A549 (cell line): Measurements from ENCODE around the gene INPP5K. TPM values are rescaled to one million over a fixed set of nuclear protein-coding genes. Genes with fewer than 3 reads are reported as not detected.

Experiments
- ATAC-seq, 2 experiments: fragments of 200-7000 bp in 1 of 2; fragments of >200 bp in 1 of 2; cut with Nextera tagmentation in 1 of 2; cut with Tn5 transposase in 1 of 2; 3 replicates each; pipeline versions ENCODE4 v1.8.0 to v1.9.1; 2018 to 2020; ENCODE audit warnings: mild to moderate bottlenecking in 1 of 2, moderate library complexity in 1 of 2
- CTCF ChIA-PET: fragments of 300-600 bp; sonication (Branson Sonifier 250); formaldehyde crosslinking; extraction: SDS; loops from one replicate; lab custom pipeline; 2021; ENCODE audit warnings: antibody characterized with exemption, inconsistent platforms; lab: Yijun Ruan, JAX
- POLR2A ChIA-PET: fragments of 350-600 bp; formaldehyde crosslinking; extraction: SDS; loops from one replicate; lab custom pipeline; 2021; ENCODE audit warnings: antibody characterized with exemption, inconsistent platforms; lab: Yijun Ruan, JAX
- DNase-seq, 2 experiments: peaks; one replicate each; pipeline versions ENCODE4 v3.0.0 to v3.0.0-alpha.2; 2011 to 2016; ENCODE audit warnings: low read depth in 1 of 2, low spot score in 1 of 2
- FAIRE-seq: peaks from 2 replicates; lab custom pipeline; 2011; peaks lifted over from hg19 to GRCh38; lab: Jason Lieb, UNC
- H3K27ac ChIP-seq, 2 experiments: fragments of >200 bp; sonication (Bioruptor Twin); formaldehyde crosslinking; 3 replicates each; pipeline ENCODE4 v1.5.1; 2016 to 2017
- H3K4me1 ChIP-seq: fragments of >200 bp; sonication (Bioruptor Twin); formaldehyde crosslinking; 3 replicates; pipeline ENCODE4 v1.6.1; 2016
- H3K4me2 ChIP-seq: fragments of >200 bp; sonication (Bioruptor Twin); formaldehyde crosslinking; 3 replicates; pipeline ENCODE4 v1.6.1; 2016
- H3K4me3 ChIP-seq: fragments of >200 bp; sonication (Bioruptor Twin); formaldehyde crosslinking; 3 replicates; pipeline ENCODE4 v1.5.1; 2016
- H3K9me3 ChIP-seq: fragments of >200 bp; sonication (Bioruptor Twin); formaldehyde crosslinking; 3 replicates; pipeline ENCODE4 v1.6.1; 2016
- CBX8 ChIP-seq: fragments of 200-600 bp; sonication (generic); IDR thresholded peaks from 2 replicates; pipeline ENCODE4 v1.6.1; 2016
- FOSL2 ChIP-seq, 2 experiments: fragments of 450-650 bp in 1 of 2; fragments of >200 bp in 1 of 2; sonication (Bioruptor Twin) in 1 of 2; formaldehyde crosslinking; IDR thresholded peaks; 2 replicates each; pipeline versions ENCODE4 v1.5.0 to v1.6.1; 2016 to 2020; ENCODE audit warnings: mild to moderate bottlenecking in 1 of 2, moderate library complexity in 1 of 2
- HOXA7 ChIP-seq: fragments of 250-450 bp; sonication (Bioruptor Pico); IDR thresholded peaks from 2 replicates; pipeline ENCODE4 v1.5.0; 2020; ENCODE audit warnings: mild to moderate bottlenecking, moderate library complexity
- HOXB13 ChIP-seq: fragments of 250-450 bp; sonication (Bioruptor Pico); IDR thresholded peaks from 2 replicates; pipeline ENCODE4 v1.5.0; 2020; ENCODE audit warnings: low read depth, mild to moderate bottlenecking, moderate library complexity
- JUN ChIP-seq, 2 experiments: fragments of >200 bp; sonication (Bioruptor Twin); formaldehyde crosslinking; IDR thresholded peaks; 2 replicates in 1 of 2; 3 replicates in 1 of 2; pipeline ENCODE4 v1.6.1; 2016 to 2017
- MYC ChIP-seq: IDR thresholded peaks from 2 replicates; pipeline ENCODE4 v1.6.1; 2012; ENCODE audit warnings: mild to moderate bottlenecking, inconsistent platforms, low read length, improper control_type of control experiment, borderline replicate concordance
- NFE2L2 ChIP-seq: fragments of 150-350 bp; conservative IDR thresholded peaks from 2 replicates; pipeline ENCODE4 v1.6.1; 2014; ENCODE audit warnings: low read length
- NR3C1 ChIP-seq: fragments of >200 bp; sonication (Bioruptor Twin); formaldehyde crosslinking; IDR thresholded peaks from 3 replicates; pipeline ENCODE4 v1.6.1; 2017
- POLR2AphosphoS2 ChIP-seq: conservative IDR thresholded peaks from 2 replicates; pipeline ENCODE4 v1.6.1; 2012; ENCODE audit warnings: low read length, improper control_type of control experiment, inconsistent platforms
- RARB ChIP-seq: fragments of 250-450 bp; sonication (Bioruptor Pico); IDR thresholded peaks from 2 replicates; pipeline ENCODE4 v1.8.0; 2021; ENCODE audit warnings: mild to moderate bottlenecking, moderate library complexity
- RCOR1 ChIP-seq: fragments of 150-350 bp; IDR thresholded peaks from 2 replicates; pipeline ENCODE4 v1.6.1; 2014; ENCODE audit warnings: antibody characterized with exemption, low read length, low read depth
- REST ChIP-seq: fragments of 200-600 bp; sonication (generic); IDR thresholded peaks from 2 replicates; pipeline ENCODE4 v1.6.1; 2016; ENCODE audit warnings: antibody characterized with exemption, mild to moderate bottlenecking, moderate library complexity
- SMC3 ChIP-seq: fragments of >200 bp; sonication (Bioruptor Twin); formaldehyde crosslinking; IDR thresholded peaks from 3 replicates; pipeline ENCODE4 v1.6.1; 2018; ENCODE audit warnings: inconsistent platforms
- TFCP2L1 ChIP-seq: fragments of 250-450 bp; sonication (Bioruptor Pico); IDR thresholded peaks from 2 replicates; pipeline ENCODE4 v1.5.0; 2021; ENCODE audit warnings: mild to moderate bottlenecking
- WGBS: methylation state at CpG from one replicate; pipeline ENCODE4 v1.1.6; 2017; ENCODE audit errors: missing lambda C conversion rate; 5-methylcytosine and 5-hydroxymethylcytosine counted together
- polyA plus RNA-seq, 4 experiments: library from polyadenylated mRNA; depleted of rRNA in 3 of 4; stranded (reverse); fragments of >200 nt; fragmentation: RNase III in 1 of 4; extraction: RNeasy Plus Mini Kit Qiagen cat#74134 plus additional on column Dnase treatment in 1 of 4; gene quantifications; 2 replicates in 3 of 4; 3 replicates in 1 of 4; pipeline ENCODE4 v1.2.3, GENCODE V29; 2011 to 2017
- TF ChIP-seq, protein P1 (sequence below): fragments of 450-650 bp; IDR thresholded peaks from 2 replicates; pipeline ENCODE4 v1.6.1; 2014; ENCODE audit warnings: antibody characterized with exemption

Gene INPP5K
- polyA plus RNA-seq, 2 of the 4 experiments (the other 2 are of a cell fraction) = 24.3 to 30.8 TPM

DNA sequence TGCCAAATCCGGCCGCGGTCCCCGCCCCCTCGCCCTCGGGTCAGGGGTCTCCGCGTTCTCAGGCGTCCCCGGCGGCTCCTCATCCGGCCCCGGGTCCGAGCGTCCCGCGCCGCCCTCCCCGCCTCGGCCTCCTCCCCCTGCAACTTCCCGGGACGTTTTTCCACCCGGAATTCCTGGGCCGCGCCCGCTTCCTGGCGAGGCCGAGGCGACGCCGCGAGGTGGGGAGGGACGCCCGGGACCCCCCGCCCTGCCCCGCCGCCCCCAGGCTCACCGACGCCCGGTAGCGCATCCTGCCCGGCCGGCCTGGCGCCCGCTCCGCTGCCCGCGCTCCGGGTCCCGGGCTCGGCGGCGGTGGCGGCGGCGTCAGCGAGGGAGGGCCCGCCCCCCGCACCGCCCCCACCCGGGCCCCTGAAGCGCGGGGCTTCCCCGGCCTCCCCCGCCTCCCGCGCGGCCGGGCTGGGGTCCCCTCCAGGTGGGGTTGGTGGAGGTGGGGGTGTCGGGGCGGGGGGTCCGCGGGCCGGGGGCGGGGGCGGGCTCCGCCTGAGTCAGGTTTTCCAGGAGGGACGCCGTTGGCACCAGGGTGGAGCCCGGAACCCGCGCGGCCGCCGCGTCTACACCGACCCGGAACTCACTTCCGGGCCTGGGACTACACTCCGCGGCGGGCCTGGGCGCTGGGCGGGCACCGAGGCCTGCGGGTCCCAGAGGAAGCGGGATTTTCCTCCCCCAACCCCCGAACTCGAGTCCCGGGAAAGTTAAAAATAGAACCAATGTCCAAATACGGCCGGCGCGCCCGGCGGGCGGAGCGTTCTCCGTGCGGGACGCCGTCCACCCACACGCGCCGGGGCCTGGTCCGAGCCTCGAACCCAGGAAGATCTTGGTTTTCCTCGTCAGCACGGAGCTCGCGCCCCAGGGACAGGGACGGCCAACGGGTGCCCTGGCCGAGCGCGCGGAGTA lies 30.7 kb downstream of the INPP5K start (continued):
- no peak for TF ChIP-seq REST
- no peak for TF ChIP-seq NFE2L2

DNA sequence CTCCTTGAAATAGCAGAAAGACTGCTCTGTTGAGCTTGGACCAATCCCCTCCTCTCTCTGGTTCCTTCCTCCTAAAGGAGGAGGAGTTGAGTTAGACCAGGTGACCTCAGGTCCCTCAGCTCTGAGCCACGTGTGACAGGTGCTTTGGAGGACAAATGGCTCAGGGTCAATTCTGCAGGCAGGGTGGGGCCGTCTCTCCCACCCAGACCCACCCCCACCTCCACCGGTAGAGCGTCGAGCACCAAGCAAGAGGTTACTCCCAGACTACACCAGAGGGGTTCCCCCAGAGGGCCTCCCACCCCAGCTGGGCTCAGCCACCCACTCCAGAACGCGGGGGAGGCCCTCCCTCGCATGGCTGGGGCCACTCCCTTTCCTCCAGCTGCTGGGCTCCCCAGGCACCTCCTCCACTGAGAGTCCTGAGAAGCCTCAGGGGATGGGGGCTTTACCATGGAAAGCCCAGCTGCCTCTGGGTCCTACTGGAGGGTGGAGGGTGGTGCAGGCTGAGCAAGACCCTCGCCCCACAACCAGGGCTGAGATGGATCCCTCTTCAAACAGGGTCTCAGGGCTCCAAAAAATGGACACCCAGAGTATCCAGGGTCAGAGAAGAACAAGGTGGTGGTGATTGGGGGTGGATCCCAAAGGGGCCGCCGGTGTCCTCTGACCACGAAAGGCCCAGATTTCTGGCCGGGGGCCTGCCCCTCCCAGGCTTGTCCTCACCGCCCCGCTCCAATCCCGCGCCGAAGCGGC lies 31.6 kb downstream of the INPP5K start:
- no peaks in the 10 kb centered on the region for H3K9me3 ChIP-seq
- peaks cover 51% of the 10 kb centered on the region for H3K4me1 ChIP-seq
- no peak for FAIRE-seq
- 3% methylated on average over 12 of the region's 19 CpGs for WGBS
- ChIA-PET POLR2A (interaction anchor here (0.6 to 0.9 kb wide), 4 partner anchors 25 to 347 kb away, joined by 3 to 5 read pairs (median 3); partner anchors contain the start of gene CRK), CTCF (interaction anchor here (0.6 to 1.0 kb wide), 4 partner anchors 10 to 32 kb away, joined by 3 to 5 read pairs (median 3); partner anchors contain the start of gene INPP5K)
- peak overlapping the region; percentile 82 for H3K4me3 ChIP-seq
- DNase-seq = peak; percentile 57 to 75
- TF ChIP-seq TFCP2L1 (CRISPR knock-in tag) = 0 out of 2 replicates have a peak, but pooled peaks have one; percentile 33
- TF ChIP-seq, protein P1, sequence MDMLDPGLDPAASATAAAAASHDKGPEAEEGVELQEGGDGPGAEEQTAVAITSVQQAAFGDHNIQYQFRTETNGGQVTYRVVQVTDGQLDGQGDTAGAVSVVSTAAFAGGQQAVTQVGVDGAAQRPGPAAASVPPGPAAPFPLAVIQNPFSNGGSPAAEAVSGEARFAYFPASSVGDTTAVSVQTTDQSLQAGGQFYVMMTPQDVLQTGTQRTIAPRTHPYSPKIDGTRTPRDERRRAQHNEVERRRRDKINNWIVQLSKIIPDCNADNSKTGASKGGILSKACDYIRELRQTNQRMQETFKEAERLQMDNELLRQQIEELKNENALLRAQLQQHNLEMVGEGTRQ = peak; percentile 54; the same call in 1 of the 2 replicates
- TF ChIP-seq MYC = 0 out of 2 replicates have a peak, but pooled peaks have one; percentile 47
- TF ChIP-seq HOXA7 (CRISPR knock-in tag) = no peak
- no peak for TF ChIP-seq RARB
- peak; percentile 21 to 25 for ATAC-seq
- peak overlapping the region; percentile 97 for H3K27ac ChIP-seq
- peak overlapping the region; percentile 96 for H3K4me2 ChIP-seq

DNA sequence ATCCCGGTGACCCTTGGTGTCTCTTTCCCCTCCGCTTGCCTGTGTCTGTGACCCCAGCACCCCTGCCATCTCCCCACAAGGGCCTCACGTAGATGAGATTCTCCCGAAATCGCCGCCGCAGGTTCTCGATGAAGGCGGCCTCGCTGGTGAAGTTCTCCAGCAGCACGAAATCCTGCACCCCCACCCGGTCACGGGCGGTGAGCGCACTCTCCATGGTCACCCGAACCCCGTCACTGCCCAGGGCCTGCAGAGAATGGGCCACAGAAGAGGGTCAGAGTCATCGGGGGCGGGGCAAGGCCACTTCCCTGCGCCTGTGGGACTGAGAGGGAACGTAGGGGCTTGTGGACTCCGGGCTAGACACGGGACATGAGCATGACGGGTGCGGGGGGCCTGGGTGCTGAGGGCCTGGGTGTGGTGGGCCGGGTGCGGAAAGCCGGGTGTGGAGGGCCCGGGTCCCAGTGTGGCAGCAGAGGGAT lies 32.3 kb downstream of the INPP5K start:
- Histone ChIP-seq H3K27ac (peak overlapping the region in 1 of 2 experiments; percentile 97; a peak in 3 of 6 replicates), H3K9me3 (no peaks in the 10 kb centered on the region), H3K4me1 (peaks cover 43% of the 10 kb centered on the region), H3K4me3 (no peak overlapping the region), H3K4me2 (peak overlapping the region; percentile 96)
- TF ChIP-seq SMC3 = no peak
- no peak for TF ChIP-seq JUN (IDR thresholded peaks at IDR 0.05)
- TF ChIP-seq NR3C1 = no peak
- no peak for TF ChIP-seq POLR2AphosphoS2
- TF ChIP-seq FOSL2 (IDR thresholded peaks at IDR 0.05) = no peak
- TF ChIP-seq FOSL2 (CRISPR knock-in tag; IDR thresholded peaks at IDR 0.05) = no peak
- no peak for TF ChIP-seq RCOR1
- TF ChIP-seq CBX8 = no peak
- no peak for TF ChIP-seq HOXB13
- 93% methylated on average over 29 of the region's 29 CpGs for WGBS
- ChIA-PET CTCF (interaction anchor here (0.6 to 1.0 kb wide), 3 partner anchors 9 to 31 kb away, joined by 3 to 5 read pairs (median 3); no protein-coding TSS in a partner anchor), POLR2A (interaction anchor here (0.6 to 0.9 kb wide), 4 partner anchors 24 to 347 kb away, joined by 3 to 5 read pairs (median 3); partner anchors contain the start of gene CRK)
- DNase-seq (no peak), FAIRE-seq (no peak), ATAC-seq (no peak)
